Upper lobe of left lung (tissue), 6 donors: ENCODE results near the gene CTNNBIP1. TPM values are rescaled to one million over a fixed set of nuclear protein-coding genes. Genes with fewer than 3 reads are reported as not detected.

Experiments
- ATAC-seq, 2 donors: fragments of 200-7000 bp; cut with Tn5 transposase; one replicate each; pipeline ENCODE4 v1.9.1; 2022; ENCODE audit warnings: mild to moderate bottlenecking in 2 of 2, moderate library complexity in 2 of 2; ENCODE audit not compliant: low FRiP score in 2 of 2
- DNase-seq, 2 donors: peaks; one replicate each; pipeline ENCODE4 v3.0.0-alpha.2; 2019 to 2020
- H3K27ac ChIP-seq, 4 donors: fragments of 200-600 bp; sonication (generic); one replicate each; pipeline ENCODE4 v1.5.1; 2016 to 2019
- H3K27me3 ChIP-seq, 4 donors: fragments of 200-600 bp; sonication (generic); one replicate each; pipeline ENCODE4 v1.5.1; 2017 to 2019
- H3K36me3 ChIP-seq, 4 donors: fragments of 200-600 bp; sonication (generic); one replicate each; pipeline ENCODE4 v1.5.1; 2016 to 2019
- H3K4me1 ChIP-seq, 4 donors: fragments of 200-600 bp; sonication (generic); one replicate each; pipeline ENCODE4 v1.5.1; 2018 to 2019
- H3K4me3 ChIP-seq, 4 donors: fragments of 200-600 bp; sonication (generic); one replicate each; pipeline ENCODE4 v1.5.1; 2017 to 2019; ENCODE audit warnings: mild to moderate bottlenecking in 2 of 4, moderate library complexity in 1 of 4
- H3K9me3 ChIP-seq, 4 donors: fragments of 200-600 bp; sonication (generic); one replicate each; pipeline ENCODE4 v1.5.1; 2018 to 2019
- EP300 ChIP-seq, 4 donors: sonication (generic); formaldehyde crosslinking; IDR thresholded peaks; one replicate each; pipeline ENCODE4 v1.5.1; 2017; ENCODE audit warnings: antibody characterized with exemption in 4 of 4, control low read depth in 2 of 4
- POLR2A ChIP-seq, 4 donors: fragments of 450-650 bp; IDR thresholded peaks; one replicate each; pipeline ENCODE4 v1.5.1; 2016 to 2017; ENCODE audit warnings: antibody characterized with exemption in 4 of 4, mild to moderate bottlenecking in 2 of 4
- POLR2AphosphoS5 ChIP-seq, 2 donors: sonication (generic); formaldehyde crosslinking; IDR thresholded peaks; one replicate each; pipeline ENCODE4 v1.5.1; 2017; ENCODE audit warnings: antibody characterized with exemption in 2 of 2
- WGBS, 2 donors: methylation state at CpG; one replicate each; pipeline ENCODE4 v1.1.5; 2017 to 2018; 5-methylcytosine and 5-hydroxymethylcytosine counted together
- total RNA-seq, 6 donors: library from RNA; depleted of rRNA in 4 of 6; stranded (reverse); fragments of >200 nt in 4 of 6; gene quantifications; one replicate each; pipeline versions ENCODE4 v1.1.0 to v1.2.1, GENCODE V29; 2016 to 2021
- TF ChIP-seq, protein P1 (sequence below), 6 experiments: fragments of 450-650 bp in 4 of 6; fragments of 200-600 bp in 2 of 6; sonication (generic) in 2 of 6; IDR thresholded peaks; one replicate each; pipeline ENCODE4 v1.5.1; 2016 to 2019; ENCODE audit warnings: antibody characterized with exemption in 6 of 6
- donor health status: DM: no; HTN: no; CAD: no; lungs with moderate emphysema.
- donor health status: DM: no; HTN: yes; CAD: no; lungs with severe emphysema.

Gene CTNNBIP1
- total RNA-seq, 6 donors from 2014 or later, result 39.8 to 85.8 (median 73.1) TPM

DNA sequence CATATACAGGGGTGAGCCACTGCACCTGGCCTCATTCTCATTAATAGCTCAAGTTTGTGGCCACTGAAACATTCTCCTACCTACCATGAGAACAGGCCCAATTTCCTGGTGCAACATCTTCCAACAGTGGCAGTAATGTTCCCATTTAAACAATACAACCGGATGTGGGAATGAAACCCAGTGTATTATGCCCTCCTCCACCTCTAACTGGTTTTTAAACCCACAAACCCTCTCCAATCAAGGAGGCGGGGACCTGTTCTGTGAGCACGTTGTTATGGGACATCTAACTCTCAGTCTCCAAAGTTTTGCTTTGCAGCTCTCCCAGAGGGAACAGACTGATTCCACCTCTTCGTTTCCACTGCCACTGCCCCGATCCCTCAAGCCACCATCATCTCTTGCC is 2.6 kb downstream of the CTNNBIP1 start:
- ATAC-seq, result no peak
- H3K4me1 ChIP-seq, result peaks cover 20 to 45% (median 28%) of the 10 kb centered on the region in 4 donors
- no peaks in the 10 kb centered on the region for H3K9me3 ChIP-seq
- peak in 1 of 2 donors; percentile 46 for DNase-seq
- H3K36me3 ChIP-seq, result no peaks in the 10 kb centered on the region
- no peak overlapping the region for H3K4me3 ChIP-seq
- H3K27me3 ChIP-seq, result no peaks in the 10 kb centered on the region
- TF ChIP-seq, protein P1, sequence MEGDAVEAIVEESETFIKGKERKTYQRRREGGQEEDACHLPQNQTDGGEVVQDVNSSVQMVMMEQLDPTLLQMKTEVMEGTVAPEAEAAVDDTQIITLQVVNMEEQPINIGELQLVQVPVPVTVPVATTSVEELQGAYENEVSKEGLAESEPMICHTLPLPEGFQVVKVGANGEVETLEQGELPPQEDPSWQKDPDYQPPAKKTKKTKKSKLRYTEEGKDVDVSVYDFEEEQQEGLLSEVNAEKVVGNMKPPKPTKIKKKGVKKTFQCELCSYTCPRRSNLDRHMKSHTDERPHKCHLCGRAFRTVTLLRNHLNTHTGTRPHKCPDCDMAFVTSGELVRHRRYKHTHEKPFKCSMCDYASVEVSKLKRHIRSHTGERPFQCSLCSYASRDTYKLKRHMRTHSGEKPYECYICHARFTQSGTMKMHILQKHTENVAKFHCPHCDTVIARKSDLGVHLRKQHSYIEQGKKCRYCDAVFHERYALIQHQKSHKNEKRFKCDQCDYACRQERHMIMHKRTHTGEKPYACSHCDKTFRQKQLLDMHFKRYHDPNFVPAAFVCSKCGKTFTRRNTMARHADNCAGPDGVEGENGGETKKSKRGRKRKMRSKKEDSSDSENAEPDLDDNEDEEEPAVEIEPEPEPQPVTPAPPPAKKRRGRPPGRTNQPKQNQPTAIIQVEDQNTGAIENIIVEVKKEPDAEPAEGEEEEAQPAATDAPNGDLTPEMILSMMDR (IDR thresholded peaks at IDR 0.05), result no peak
- TF ChIP-seq POLR2A (IDR thresholded peaks at IDR 0.05) (peak in 1 of 4 donors; percentile 13), POLR2AphosphoS5 (IDR thresholded peaks at IDR 0.05) (no peak)
- 64 to 68% methylated on average over 5 of the region's 5 CpGs for WGBS, 2 donors
- peak overlapping the region in 3 of 4 donors; percentile 16 to 75 (median 46) for H3K27ac ChIP-seq

GRCh38 chr1:9906466-9906865 is 3.6 kb downstream of the CTNNBIP1 start:
- Histone ChIP-seq H3K9me3 (no peaks in the 10 kb centered on the region), H3K4me1 (peaks cover 23 to 45% (median 33%) of the 10 kb centered on the region in 4 donors), H3K27me3 (no peaks in the 10 kb centered on the region), H3K36me3 (no peaks in the 10 kb centered on the region), H3K27ac (no peak overlapping the region), H3K4me3 (no peak overlapping the region)
- TF ChIP-seq EP300 (IDR thresholded peaks at IDR 0.05), result no peak
- no peak for TF ChIP-seq POLR2AphosphoS5 (IDR thresholded peaks at IDR 0.05)
- TF ChIP-seq, protein P1 (IDR thresholded peaks at IDR 0.05), result no peak
- no peak for TF ChIP-seq POLR2A (IDR thresholded peaks at IDR 0.05)
- WGBS, 2 donors, result 85 to 91% methylated on average over 2 of the region's 2 CpGs
- DNase-seq (no peak), ATAC-seq (no peak)

DNA sequence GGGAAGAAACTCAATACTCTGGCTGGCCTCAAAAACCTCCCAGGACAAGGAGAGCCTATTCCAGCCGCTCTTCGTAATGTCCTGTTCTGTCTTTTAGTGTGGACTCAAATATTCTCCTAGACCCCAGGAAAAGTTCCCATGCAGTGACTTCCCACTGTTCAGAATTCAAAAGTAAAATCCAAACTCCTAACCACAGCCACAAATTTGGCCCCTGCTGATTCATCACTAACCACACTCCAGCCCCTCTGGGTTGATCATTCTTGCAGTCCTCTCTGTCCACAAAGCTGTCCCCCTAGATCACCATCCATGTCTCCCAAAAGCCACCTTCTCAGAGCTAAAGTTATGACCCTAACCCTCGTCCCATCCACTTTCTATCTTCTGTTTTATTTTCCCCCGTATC is 5.1 kb downstream of the CTNNBIP1 start:
- ATAC-seq, result no peak
- no peak overlapping the region for H3K27ac ChIP-seq
- 65 to 90% methylated on average over 4 of the region's 4 CpGs for WGBS, 2 donors
- no peak for DNase-seq
- H3K27me3 ChIP-seq, result no peaks in the 10 kb centered on the region
- H3K4me1 ChIP-seq, result peaks cover 32 to 51% (median 40%) of the 10 kb centered on the region in 4 donors
- TF ChIP-seq POLR2AphosphoS5 (IDR thresholded peaks at IDR 0.05) (no peak), EP300 (IDR thresholded peaks at IDR 0.05) (no peak), POLR2A (IDR thresholded peaks at IDR 0.05) (no peak)
- TF ChIP-seq, protein P1 (IDR thresholded peaks at IDR 0.05), result no peak
- H3K4me3 ChIP-seq, result no peak overlapping the region
- H3K36me3 ChIP-seq, result no peaks in the 10 kb centered on the region
- H3K9me3 ChIP-seq, result no peaks in the 10 kb centered on the region

DNA sequence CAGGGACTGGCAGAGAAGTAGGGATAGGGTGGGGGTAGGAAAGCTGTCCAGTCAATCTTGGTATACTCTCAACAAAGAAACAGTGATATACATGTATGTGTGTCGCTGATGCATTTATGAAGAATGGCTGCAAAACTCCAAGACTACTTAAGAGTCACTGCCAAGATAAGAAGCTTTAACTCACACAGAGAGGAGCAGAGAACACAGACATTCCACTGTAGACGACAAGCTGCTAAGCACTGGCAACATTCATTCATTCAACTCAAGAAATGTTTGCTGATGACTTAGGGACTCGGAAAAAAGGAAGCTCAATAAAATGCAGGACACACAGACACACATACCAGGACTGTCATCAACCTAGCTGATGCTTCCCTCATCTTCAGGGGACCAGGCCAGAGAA is 5.5 kb downstream of the CTNNBIP1 start:
- H3K27ac ChIP-seq, result peak overlapping the region in 1 of 4 donors; percentile 35
- no peaks in the 10 kb centered on the region for H3K36me3 ChIP-seq
- no peaks in the 10 kb centered on the region for H3K27me3 ChIP-seq
- peaks cover 36 to 55% (median 44%) of the 10 kb centered on the region in 4 donors for H3K4me1 ChIP-seq
- no peaks in the 10 kb centered on the region for H3K9me3 ChIP-seq
- TF ChIP-seq EP300 (IDR thresholded peaks at IDR 0.05), result no peak
- TF ChIP-seq, protein P1 (IDR thresholded peaks at IDR 0.05), result no peak
- TF ChIP-seq POLR2A (IDR thresholded peaks at IDR 0.05), result no peak
- TF ChIP-seq POLR2AphosphoS5 (IDR thresholded peaks at IDR 0.05), result no peak
- no peak for DNase-seq
- no peak for ATAC-seq
- H3K4me3 ChIP-seq, result no peak overlapping the region
- WGBS, 2 donors, result 54 to 75% methylated on average over 3 of the region's 3 CpGs

DNA sequence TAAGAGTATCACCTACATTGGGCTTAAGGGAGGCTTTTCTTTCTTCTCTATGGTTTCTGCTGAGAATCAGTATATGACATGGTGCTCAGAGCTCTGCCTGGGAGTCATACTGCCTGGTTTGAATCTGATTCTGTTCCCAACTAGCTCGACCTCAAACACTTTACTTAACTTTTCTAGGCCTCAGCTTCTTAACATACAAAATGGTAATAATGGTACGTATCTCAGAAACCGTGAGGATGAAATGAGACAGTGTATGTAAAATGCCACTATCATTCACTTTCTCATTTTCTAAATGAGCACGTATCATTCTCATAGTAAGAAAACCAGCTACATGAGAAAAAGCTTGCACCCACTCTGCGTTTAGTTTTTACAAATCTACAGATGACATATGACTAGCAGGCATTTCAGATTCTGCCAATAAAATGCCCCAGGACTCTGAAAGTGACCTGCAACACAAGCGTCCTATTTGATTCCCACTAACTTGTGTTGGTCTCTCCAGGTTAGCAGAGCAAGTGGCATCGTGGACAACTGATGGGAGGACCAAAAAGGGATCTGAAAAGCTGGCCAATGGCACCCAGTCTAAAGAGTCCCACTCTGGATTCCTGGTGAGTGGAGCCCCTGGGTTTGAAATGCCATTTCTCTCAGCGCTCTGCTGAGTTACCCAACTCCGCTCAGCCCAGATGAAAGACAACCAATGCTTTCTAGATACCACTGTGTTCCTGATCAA is 6.1 kb downstream of the CTNNBIP1 start:
- no peak for ATAC-seq
- DNase-seq, result no peak
- H3K27ac ChIP-seq, result peak overlapping the region in 2 of 4 donors; percentile 35 to 87
- H3K27me3 ChIP-seq, result no peaks in the 10 kb centered on the region
- TF ChIP-seq POLR2A (IDR thresholded peaks at IDR 0.05) (no peak), POLR2AphosphoS5 (IDR thresholded peaks at IDR 0.05) (no peak), EP300 (IDR thresholded peaks at IDR 0.05) (no peak)
- TF ChIP-seq, protein P1 (IDR thresholded peaks at IDR 0.05), result no peak
- peaks cover 31 to 49% (median 41%) of the 10 kb centered on the region in 4 donors for H3K4me1 ChIP-seq
- WGBS, 2 donors, result 86 to 92% methylated on average over 9 of the region's 9 CpGs
- H3K9me3 ChIP-seq, result no peaks in the 10 kb centered on the region
- H3K36me3 ChIP-seq, result no peaks in the 10 kb centered on the region
- no peak overlapping the region for H3K4me3 ChIP-seq
